GDM1 (cell line): ENCODE data around the gene PAMR1.
"Not testable (repeated sequence)": the region's sequence is repeated elsewhere in the genome, so short reads cannot be mapped to it uniquely, and the experiment has no call there.

Experiments
- DNase-seq: peaks from one replicate; lab custom pipeline; 2025; lab: John Stamatoyannopoulos, UW

The PAMR1 gene

DNA sequence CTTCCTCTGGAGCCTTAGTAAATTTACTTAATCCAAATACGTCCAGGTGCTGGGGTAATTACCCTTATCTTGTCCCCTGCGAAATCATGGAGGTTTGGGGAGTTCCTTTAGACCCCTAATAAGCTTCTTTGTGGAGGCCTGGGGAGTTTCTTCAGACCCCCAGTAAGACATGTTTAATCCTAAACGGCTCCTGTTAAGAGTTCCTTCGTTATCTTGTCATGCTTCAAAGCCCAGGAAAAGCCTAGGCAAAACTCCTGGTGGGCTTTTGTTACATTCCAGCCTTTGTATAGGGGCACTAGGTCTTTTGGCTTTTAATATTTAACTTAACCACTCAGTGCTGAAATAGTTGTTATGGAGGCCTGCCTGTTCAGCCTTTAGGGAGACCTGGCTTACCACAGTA is 18.1 kb upstream of the PAMR1 start:
- DNase-seq, result no peak

DNA sequence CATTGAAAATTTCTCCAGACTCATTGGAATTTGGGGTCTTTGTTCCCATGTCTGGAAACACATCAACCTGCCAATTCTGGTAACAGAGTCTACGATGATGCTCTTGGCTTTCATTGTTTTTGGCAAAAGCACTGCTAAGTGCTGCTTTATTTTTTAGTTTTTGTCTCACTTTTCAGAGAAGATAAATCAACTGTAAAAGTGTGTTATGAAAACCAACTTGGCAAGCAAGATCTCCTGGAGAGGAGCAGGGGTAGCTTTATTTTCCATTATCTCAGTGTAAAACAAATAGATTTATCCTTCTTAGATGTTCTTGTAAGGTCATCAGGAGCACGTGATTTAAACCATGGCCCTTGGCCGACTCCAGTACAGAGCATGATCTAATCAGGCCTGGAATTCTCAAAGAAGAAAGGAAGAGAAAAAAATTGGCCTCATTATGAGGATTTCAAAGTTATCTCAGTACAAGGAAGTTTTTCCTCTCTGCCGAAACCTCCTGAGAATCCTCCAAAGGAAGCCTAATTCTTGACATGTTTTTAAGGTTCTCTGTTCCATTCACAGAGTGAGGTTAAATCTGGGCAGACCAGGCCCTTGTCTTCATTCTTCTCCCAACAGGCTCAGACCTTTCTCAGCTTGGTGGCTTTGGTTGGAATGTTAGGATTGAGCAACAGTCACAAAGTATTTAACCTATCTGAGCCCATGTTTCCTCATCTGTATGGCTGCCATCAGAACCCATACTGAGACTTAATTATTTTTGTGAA is 16.4 kb upstream of the PAMR1 start:
- DNase-seq, result no peak

DNA sequence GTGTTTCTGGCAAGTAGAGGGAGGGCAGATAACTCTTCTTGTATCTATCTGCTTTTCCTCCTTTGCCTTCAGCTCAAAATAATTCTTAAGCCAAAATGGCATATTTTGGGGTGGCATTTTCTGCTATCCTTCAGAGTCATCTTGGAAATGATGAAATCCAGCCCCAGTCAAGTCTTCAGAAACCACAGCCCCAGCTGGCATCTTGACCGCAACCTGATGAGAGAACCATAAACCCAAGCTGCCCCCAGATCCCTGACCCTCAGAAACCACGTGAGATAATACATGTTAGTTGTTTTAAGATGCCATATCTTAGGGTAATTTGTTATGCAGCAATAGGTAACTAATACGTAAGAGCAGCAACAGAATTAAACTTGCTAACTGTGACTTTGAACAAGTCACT is 15.1 kb upstream of the PAMR1 start:
- DNase-seq, result no peak

DNA sequence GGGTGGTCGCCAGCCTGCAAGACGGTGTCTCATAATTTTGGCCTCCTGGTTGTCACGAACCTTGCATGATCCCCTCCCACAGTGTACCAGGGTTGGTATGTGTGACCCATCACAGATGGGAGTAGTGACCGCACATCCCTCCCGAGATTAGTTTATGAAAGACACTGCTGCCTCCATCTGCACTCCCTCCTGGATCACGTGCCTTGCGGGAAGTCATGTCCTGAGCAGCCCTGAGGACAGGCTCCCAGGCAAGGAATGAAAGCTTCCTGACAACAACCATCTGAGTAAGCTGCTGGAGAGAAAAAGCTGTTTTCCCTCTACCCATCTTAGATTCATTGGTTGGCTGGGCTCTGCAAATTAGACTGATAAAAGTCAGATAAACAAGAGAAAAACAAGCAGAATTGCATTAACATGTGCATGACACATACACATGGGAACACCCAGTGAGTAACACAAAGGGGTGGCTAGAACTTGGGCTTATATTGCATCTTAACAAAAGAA is 14.4 kb upstream of the PAMR1 start:
- no peak for DNase-seq

DNA sequence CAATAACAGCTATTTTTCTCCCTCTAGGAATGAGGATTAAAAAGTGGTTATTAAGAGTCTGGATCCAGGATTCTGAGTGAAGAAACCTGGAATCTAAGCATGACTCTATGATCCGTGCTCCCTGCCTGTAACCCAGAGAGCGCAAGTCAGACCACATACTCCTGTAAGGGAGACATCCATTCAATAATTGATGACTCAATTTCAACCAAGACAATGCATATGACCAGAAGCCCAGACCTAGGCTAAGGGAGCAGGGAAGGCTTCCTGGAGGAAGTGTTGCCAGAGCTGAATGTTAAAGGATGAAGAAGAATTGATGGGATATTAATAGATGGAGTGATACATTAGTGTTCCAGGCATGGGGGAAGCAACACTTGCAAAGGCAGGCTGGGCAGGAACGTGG is 13.8 kb upstream of the PAMR1 start:
- no peak for DNase-seq

DNA sequence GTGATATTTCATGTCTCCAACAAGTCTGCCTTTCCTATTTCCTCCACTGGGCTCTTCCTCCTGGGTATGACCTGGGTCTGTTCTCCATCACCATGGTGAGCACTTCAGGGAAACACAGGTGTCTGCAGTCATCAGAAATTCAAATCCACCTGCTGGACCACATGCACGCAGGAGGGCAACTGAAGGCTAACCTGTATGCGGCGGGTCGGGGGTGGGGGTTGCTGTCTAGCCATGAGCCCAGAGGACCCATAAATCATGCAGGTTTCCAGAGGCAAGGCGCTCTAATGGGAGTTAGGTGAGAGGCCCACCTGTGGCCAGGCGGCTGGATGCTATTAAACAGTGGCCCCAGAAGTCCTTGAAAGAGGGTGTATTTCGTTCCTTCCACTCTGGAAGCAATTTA is 11.1 kb upstream of the PAMR1 start:
- no peak for DNase-seq

DNA sequence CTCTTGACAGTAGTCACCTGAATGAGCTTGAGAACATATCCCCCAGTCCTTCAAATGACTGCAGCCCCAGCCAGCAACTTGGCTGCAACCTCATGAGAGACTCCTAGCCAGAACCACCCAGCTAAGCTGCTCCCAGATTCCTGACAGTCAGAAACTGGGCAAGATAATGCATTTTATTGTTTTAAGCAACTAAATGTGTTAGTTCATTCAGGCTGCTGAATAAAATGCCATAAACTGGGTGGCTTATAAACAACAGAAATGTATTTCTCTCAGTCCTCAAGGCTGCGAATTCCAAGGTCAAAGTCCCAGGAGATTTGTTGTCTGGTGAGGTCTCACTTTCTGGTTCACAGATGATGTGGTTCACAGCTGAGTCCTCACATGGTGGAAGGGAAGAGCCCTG is 5.8 kb upstream of the PAMR1 start:
- no peak for DNase-seq

DNA sequence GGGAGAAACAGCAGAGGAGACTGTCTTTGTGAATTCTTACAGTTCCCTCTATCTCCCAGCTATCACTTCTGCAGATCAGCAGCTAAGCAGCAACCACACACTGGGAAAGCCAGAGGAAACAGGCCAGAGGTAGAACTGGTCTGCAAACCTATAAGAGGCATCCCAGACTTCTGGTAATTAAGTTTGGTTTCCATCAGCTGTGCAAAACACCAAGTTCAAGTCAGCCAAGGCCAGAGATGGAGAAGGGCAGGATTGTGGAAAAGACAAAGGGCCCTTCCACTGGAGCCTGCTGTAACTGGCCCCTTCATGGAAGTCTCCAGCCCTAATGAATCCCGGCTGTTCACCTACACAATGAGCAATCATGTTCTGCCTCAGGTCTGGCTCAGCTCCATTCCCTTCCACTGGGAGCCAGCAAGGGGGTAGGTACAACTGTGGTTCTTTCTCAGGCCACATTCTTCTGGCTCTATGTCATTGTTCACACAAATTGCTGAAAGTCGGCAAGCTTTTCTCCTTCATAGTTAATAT is 4.6 kb upstream of the PAMR1 start:
- DNase-seq, result no peak

DNA sequence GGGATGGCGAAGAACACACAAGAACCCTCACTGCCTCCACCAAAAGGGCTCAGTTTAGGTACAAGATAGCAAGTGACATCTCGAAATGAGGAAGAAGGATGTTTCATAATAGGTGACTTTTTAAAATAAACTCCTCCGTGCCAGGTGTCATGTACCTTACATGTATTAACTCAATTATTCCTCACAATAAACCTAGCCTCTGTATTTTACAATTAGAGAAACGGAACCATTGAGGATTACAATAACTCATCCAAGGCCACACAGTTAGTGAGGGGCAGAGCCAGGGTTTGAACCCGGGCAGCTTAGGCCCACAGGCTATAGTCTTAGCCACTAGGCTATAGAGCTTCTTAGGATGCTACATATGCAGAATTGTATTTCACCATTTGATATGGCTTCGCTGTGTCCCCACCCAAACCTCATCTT is 965 bp upstream of the PAMR1 start:
- no peak for DNase-seq

DNA sequence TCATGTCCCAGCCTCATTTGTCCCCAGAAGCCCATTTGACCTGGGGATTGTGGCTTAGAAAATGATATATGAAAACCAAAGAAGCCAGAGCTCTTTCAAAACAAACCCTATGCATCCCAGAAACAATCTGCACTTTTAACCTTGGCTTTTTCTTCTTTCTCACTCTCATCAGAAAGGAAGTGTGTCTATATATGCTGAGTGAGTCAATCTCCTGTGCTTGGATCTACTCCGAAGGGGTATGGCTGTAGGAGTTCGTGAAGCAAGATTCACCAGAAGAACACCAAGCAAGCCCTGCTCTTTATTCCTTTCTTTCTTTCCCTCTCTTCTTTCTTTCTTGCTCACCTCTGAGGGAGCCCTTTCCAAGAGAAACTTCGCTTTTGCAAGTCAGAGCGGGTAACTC is 636 bp downstream of the PAMR1 start:
- DNase-seq, result no peak

DNA sequence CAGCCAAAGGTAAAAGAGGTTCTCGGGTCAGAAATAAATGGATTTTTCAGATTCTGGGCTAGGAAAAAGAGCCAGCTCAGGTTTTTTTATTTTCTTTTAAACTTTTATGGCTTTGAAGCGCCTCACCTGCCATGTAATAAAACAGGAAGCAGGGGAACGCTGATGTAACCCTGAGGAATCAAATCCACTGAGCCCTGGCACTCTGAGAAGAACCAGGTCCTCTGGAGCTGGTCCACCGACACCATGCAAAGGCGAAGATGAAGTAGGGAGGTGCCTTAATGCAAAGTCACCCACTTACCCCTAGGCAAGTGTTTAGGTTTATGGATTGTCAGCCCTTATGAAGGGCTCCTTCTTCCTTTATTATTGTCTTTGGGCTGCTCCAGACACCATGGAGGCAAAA is 1.6 kb downstream of the PAMR1 start:
- DNase-seq, result no peak

DNA sequence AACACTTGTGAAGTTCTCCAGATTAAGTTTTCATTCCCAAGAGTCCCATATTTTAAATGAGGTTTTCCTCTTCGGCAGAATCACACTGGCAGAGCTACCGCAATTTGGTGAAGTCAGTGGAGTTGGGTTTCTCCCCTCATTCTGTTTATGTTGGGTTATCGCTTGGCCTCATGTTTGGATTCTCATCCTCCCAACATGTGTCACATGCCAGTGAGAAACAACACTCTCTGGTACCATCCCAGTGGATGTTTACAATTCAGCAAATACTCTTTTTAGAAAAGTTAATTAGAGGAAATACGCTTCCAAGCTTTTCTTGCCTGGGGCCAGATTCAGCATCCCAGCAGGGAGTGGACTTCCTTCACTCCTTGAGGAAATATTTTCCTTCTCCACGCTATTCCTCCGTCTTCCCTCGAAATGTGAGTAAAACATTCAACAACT is 2.1 kb downstream of the PAMR1 start:
- DNase-seq, result no peak

DNA sequence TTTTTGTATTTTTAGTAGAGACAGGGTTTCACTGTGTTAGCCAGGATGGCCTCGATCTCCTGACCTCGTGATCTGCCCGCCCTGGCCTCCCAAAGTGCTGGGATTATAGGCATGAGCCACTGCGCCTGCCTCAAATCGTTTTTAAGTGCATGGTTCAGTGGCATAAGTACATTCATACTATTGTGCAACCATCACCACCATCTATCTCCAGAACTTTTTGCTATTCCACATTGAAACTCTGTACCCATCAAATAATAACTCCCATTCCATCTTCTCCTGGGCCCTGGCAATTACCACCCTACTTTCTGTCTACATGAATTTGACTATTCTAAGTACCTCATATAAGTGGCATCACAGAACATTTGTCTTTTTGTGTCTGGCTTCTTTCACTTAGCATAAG is 3.3 kb downstream of the PAMR1 start:
- DNase-seq, result not testable (repeated sequence)

DNA sequence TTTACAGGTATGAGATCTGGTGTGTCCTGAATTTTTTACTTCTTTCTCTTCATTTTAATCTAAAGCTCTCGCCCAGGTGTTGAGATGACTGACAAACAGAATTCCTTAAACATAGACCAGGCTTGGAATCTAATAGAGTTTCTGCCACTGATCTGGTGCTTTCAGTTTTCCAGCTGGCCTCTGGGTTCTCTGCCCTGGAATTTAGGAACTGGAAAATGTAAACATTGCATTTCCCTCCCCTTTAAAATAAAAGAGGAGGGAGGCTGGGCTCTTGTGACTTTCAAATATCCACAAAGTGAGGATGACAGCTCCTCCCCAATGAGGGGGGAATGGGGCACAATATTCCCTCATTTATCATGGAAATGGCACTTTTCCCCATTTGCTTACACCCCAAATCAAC is 5.0 kb downstream of the PAMR1 start:
- no peak for DNase-seq

DNA sequence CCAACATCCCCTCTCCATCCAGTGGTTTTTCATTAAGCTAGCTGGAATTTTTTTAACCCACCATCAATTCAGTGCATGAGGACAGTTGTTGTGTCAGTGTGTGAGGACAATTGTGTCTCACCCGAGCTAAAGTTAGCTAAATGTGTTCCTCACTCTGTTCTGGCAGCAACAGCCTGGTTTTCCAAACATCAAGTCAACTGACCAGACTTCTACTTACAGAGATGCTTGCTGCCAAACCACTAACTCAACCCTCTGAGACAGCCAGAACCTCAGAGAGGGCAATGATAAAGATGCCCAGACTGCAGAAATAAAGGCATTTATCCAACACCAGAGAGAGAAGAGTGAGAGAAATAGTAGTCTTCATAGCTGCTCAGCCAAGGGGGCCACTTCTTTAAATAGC is 6.7 kb downstream of the PAMR1 start:
- DNase-seq, result no peak

DNA sequence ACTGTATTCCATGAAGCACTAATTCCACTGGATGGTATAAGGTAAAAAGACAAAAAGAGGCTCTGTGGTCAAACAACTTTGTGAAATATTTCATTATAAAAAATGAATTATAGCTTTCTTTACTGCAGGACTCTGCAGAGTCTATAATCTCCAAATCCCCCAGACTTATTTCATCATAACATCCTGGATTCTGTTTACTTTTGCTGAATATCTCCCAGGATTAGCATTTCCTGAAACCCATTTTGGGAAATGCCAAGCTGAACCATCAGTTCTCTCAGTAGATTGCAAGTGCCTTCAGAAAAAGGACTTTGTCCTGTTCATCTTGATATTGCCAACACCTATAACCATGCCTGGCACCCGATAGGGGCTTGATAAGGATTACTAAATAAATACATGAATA is 7.9 kb downstream of the PAMR1 start:
- DNase-seq, result no peak

DNA sequence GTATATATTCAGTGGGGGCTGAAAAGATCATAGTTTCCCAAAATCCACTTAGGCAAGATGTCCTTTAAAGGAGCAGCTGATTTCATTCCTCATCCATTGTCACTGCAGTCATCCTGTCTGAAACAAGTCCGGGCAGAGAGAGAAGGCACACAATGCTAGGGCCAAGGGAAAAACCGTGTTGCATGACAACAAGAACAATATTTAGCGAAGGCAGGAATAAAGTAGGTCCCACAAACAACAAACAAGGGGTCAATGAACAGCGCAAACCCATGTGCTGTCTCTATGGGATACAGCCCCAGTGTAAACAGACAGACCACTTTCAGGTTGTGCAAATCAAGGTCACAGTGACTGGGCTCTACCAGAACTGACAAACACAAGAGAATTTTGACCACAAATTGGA is 9.0 kb downstream of the PAMR1 start:
- no peak for DNase-seq

DNA sequence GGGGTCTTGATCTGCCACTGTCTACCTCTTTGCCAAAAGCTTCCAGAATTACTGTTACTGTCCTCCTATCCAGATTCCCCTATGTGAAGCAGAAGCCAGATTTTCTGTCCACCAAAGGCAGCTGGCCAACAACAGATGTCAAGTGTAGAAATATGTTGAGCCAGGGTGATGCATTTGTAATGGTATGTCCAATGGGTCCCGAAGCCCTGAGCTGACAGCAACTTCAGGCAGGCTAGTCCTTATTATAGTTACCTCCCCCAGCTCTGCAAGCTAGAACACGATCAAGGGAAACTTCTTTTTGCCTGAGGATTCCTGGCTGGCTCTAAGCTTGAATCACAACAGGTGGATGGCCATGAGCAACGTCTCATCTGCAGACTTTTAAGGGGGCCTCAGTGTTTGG is 10.2 kb downstream of the PAMR1 start:
- DNase-seq, result no peak

DNA sequence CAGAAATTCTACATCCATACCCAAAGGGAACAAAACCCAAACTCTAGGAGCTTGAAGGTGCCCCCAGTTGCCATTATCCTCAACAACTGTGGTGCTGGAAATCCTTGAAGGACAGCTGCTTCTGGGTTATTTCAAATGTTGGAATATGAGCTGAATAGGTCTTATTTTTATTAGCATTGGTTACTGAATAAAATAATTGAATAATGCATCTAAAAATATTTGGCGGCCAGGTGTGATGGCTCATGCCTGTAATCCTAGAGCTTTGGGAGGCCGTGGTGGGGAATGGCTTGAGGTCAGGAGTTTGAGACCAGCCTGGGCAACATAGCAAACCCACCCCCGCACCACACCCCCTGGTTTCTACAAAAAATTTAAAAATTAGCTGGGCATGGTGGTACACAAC is 10.9 kb downstream of the PAMR1 start:
- DNase-seq, result no peak

DNA sequence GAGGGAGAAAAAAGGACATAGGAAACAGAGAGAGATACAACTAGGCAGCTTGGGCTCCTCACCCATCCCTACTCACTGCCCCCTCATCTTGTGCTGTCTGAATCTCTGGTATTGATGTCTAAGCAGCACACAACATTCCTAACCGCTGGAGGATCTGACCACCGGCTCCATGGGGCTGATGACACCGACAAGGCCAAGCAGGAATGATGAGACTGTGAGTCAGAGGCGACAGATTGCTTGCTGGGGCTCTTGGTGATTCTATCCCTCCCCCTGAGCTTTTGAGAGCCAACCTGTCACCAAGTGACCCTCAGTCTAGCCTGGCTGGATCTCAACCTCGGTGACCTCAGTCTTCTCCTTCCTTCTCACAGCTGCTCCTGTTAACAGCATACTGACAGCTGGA is 13.8 kb downstream of the PAMR1 start:
- DNase-seq, result no peak

DNA sequence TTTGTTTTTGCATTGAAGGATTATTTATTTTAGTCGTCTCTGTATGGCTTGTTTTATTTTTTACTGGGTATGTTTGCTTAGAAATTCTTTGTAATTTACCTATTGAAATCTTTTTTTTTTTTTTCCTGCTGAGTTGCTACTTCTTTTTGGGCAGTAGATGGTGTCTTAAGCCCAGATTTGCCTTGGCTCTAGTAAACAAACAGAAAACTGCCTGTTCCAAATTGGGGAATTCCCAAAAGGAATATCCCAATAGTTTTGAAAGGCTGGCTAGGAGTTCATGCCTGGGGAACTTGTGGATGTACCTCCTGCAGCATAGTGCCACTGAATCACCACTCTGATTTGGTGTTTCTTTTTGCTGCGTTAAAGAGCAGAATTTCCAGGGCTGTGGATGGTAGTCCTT is 17.7 kb downstream of the PAMR1 start:
- DNase-seq, result no peak

DNA sequence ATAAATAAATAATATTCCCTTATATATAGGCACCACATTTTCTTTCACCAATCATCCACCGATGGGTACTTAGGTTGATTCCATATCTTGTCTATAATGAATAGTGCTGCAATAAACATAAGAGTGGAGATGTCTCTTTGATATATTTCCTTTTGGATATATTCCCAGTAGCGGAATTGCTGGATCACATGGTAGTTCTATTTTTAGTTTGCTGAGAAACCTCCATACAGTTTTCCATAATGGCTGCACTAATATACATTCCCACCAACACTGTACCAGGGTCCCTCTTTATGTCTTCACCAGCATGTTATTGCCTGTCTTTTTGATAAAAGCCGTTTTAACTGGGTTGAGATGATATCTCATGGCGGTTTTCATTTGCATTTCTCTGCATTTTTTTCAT is 23.6 kb downstream of the PAMR1 start:
- no peak for DNase-seq

DNA sequence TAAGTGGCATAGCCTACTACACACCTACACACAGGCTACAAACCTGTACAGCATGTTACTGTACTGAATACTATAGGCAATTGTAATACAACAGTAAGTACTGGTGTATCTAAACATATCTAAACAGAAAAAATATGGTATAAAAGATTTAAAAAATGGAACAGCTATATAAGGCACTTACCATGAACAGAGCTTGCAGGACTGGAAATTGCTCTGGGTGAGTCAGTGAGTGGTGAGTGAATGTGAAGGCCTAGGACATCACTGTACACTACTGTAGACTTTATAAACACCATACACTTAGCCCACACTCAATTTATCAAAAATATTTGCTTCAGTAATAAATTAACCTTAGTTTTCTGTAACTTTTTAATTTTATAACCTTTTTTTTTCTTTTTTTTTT is 24.7 kb downstream of the PAMR1 start:
- DNase-seq, result no peak

DNA sequence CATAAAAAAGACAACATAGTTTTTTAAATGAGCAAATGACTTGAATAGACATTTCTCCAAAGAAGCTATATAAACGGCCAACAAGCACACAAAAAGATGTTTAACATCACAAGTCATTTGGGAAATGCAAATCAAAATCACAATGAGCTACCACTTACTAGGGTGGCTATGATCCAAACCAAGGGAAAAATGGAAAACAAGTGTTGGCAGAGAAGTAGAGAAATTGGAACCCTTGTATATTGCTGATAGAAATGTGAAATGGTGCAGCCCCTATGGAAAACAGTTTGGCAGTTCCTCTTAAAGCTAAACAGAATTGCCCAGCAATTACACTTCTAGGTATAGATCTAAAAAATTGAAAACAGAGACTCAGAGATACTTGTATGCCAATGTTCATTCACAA is 29.0 kb downstream of the PAMR1 start:
- DNase-seq, result no peak
